ENCODE measurements around the gene GVQW3. TPM values are rescaled to one million over a fixed set of nuclear protein-coding genes. Genes with fewer than 3 reads are reported as not detected.
A peak's percentile ranks its signal among the peaks of the same experiment; 100 is the strongest.

GVQW3 gene
- polyA plus RNA-seq, 1 donor: 5.4 TPM

DNA sequence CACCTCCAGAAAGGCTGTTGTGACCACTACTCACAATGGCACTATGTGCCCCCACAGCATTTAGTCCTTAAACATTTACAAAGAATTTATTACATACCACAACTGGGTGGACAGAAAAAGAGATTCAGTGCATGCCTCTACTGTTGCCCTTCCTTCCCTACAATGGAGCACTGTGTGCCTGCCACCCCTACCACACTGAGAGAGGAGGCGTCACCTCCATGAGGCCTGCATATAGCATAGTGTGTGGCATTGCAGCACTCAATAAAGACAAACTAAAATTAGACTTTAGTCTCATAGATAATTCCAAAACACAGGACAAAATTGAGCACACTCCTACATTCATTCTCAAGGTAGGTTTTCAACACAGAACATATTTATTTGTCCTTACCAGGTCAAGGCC lies 26.0 kb upstream of the GVQW3 start:
- Histone ChIP-seq H3K9me3 (ENCODE audit: control insufficient read depth, low read depth, low read length) (no peaks in the 10 kb centered on the region), H3K4me3 (ENCODE audit: low read length) (no peak overlapping the region), H3K27ac (ENCODE audit: low read length) (no peak overlapping the region), H3K4me1 (ENCODE audit: control insufficient read depth, insufficient read depth, low read length) (no peaks in the 10 kb centered on the region), H3K36me3 (ENCODE audit: control insufficient read depth, insufficient read depth, low read length) (peaks cover 30% of the 10 kb centered on the region), H3K27me3 (ENCODE audit: control insufficient read depth, insufficient read depth, low read length) (no peaks in the 10 kb centered on the region)
- WGBS (ENCODE audit: insufficient coverage, low lambda C conversion rate): no CpG with 5 or more reads among the region's 1 CpG
- DNase-seq: no peak

GRCh38 chr11:76361374-76361773 lies 19.7 kb upstream of the GVQW3 start:
- DNase-seq: no peak
- H3K27me3 ChIP-seq (ENCODE audit: control insufficient read depth, insufficient read depth, low read length): no peaks in the 10 kb centered on the region
- H3K36me3 ChIP-seq (ENCODE audit: control insufficient read depth, insufficient read depth, low read length): peaks cover 8% of the 10 kb centered on the region
- no peak overlapping the region for H3K27ac ChIP-seq (ENCODE audit: low read length)
- H3K4me1 ChIP-seq (ENCODE audit: control insufficient read depth, insufficient read depth, low read length): no peaks in the 10 kb centered on the region
- H3K4me3 ChIP-seq (ENCODE audit: low read length): no peak overlapping the region
- no peaks in the 10 kb centered on the region for H3K9me3 ChIP-seq (ENCODE audit: control insufficient read depth, low read depth, low read length)

DNA sequence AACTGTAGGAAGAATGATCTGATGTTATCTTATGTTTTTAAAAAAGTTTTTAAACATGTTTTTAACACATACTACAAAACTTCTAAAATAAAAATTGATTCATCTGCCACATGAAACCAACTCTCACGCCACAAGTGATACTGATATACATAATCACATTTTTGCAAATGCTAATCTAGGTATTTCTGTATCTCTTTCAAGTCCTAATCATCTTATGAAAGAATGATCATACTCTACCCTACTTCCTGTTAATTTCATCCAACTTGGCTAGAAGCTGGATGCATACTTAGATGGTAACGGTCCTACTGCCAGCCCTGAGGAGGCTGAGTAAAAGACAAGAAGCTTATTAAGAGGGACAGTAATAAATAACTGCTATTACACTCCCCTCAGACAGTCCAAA lies 19.3 kb upstream of the GVQW3 start:
- Histone ChIP-seq H3K36me3 (ENCODE audit: control insufficient read depth, insufficient read depth, low read length) (peaks cover 7% of the 10 kb centered on the region), H3K9me3 (ENCODE audit: control insufficient read depth, low read depth, low read length) (no peaks in the 10 kb centered on the region), H3K27ac (ENCODE audit: low read length) (no peak overlapping the region), H3K4me3 (ENCODE audit: low read length) (no peak overlapping the region), H3K27me3 (ENCODE audit: control insufficient read depth, insufficient read depth, low read length) (no peaks in the 10 kb centered on the region), H3K4me1 (ENCODE audit: control insufficient read depth, insufficient read depth, low read length) (no peaks in the 10 kb centered on the region)
- WGBS (ENCODE audit: insufficient coverage, low lambda C conversion rate): no CpG with 5 or more reads among the region's 2 CpGs
- no peak for DNase-seq

DNA sequence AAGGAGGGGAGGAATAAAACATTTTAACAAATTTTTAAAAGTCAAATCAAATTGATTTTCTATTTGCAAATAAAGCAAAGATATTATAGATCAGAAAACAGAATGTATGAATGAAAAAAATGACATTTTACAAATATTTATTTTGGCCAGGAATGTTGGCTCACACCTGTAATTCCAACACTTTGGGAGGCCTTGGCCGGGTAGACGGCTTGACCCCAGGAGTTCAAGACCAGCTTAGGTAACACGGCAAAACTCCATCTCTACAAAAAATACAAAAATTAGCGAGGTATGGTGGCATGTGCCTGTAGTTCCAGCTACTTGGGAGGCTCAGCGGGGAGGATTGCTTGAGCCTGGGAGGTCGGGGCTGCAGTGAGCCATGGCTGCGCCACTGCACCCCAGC lies 18.4 kb upstream of the GVQW3 start:
- Histone ChIP-seq H3K4me3 (ENCODE audit: low read length) (no peak overlapping the region), H3K9me3 (ENCODE audit: control insufficient read depth, low read depth, low read length) (no peaks in the 10 kb centered on the region), H3K27ac (ENCODE audit: low read length) (no peak overlapping the region), H3K36me3 (ENCODE audit: control insufficient read depth, insufficient read depth, low read length) (peaks cover 7% of the 10 kb centered on the region), H3K4me1 (ENCODE audit: control insufficient read depth, insufficient read depth, low read length) (no peaks in the 10 kb centered on the region), H3K27me3 (ENCODE audit: control insufficient read depth, insufficient read depth, low read length) (no peaks in the 10 kb centered on the region)
- DNase-seq: no peak
- WGBS (ENCODE audit: insufficient coverage, low lambda C conversion rate): no CpG with 5 or more reads among the region's 7 CpGs

- no peaks in the 10 kb centered on the region for H3K27me3 ChIP-seq (ENCODE audit: control insufficient read depth, insufficient read depth, low read length)
- H3K9me3 ChIP-seq (ENCODE audit: control insufficient read depth, low read depth, low read length): no peaks in the 10 kb centered on the region
- H3K36me3 ChIP-seq (ENCODE audit: control insufficient read depth, insufficient read depth, low read length): peaks cover 2% of the 10 kb centered on the region
- H3K4me3 ChIP-seq (ENCODE audit: low read length): no peak overlapping the region
- no CpG with 5 or more reads among the region's 16 CpGs for WGBS (ENCODE audit: insufficient coverage, low lambda C conversion rate)
- H3K27ac ChIP-seq (ENCODE audit: low read length): no peak overlapping the region
- DNase-seq: no peak
- H3K4me1 ChIP-seq (ENCODE audit: control insufficient read depth, insufficient read depth, low read length): no peaks in the 10 kb centered on the region
Measured at GRCh38 chr11:76365038-76365679, 16.0 kb upstream of the GVQW3 start.

DNA sequence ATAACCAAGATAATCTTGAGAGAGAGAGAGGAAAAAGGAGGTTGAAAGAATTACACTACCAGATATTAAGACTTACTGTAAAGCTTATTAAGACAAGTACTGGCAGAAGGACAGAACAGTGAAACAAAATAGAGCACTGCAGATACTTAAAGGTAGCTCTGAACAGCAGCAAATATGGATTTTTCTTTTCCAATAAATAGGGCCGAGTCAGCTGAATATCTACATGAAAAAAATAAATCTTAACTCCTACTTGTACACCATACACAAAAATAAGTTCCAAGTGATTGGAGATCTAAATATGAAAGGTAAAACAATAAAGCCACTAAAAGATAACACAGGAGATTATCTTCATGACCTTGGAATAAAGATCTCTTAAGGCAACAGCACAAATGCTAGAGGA lies 12.6 kb upstream of the GVQW3 start:
- H3K4me3 ChIP-seq (ENCODE audit: low read length): no peak overlapping the region
- no peak for DNase-seq
- no peak overlapping the region for H3K27ac ChIP-seq (ENCODE audit: low read length)
- H3K27me3 ChIP-seq (ENCODE audit: control insufficient read depth, insufficient read depth, low read length): no peaks in the 10 kb centered on the region
- H3K36me3 ChIP-seq (ENCODE audit: control insufficient read depth, insufficient read depth, low read length): no peaks in the 10 kb centered on the region
- 40% methylated on average over 1 of the region's 1 CpG for WGBS (ENCODE audit: insufficient coverage, low lambda C conversion rate)
- peaks cover 4% of the 10 kb centered on the region for H3K4me1 ChIP-seq (ENCODE audit: control insufficient read depth, insufficient read depth, low read length)
- no peaks in the 10 kb centered on the region for H3K9me3 ChIP-seq (ENCODE audit: control insufficient read depth, low read depth, low read length)

GRCh38 chr11:76369406-76369805 lies 11.7 kb upstream of the GVQW3 start:
- H3K4me3 ChIP-seq (ENCODE audit: low read length): no peak overlapping the region
- H3K27me3 ChIP-seq (ENCODE audit: control insufficient read depth, insufficient read depth, low read length): no peaks in the 10 kb centered on the region
- no peaks in the 10 kb centered on the region for H3K9me3 ChIP-seq (ENCODE audit: control insufficient read depth, low read depth, low read length)
- H3K27ac ChIP-seq (ENCODE audit: low read length): no peak overlapping the region
- H3K36me3 ChIP-seq (ENCODE audit: control insufficient read depth, insufficient read depth, low read length): no peaks in the 10 kb centered on the region
- DNase-seq: no peak
- no CpG with 5 or more reads among the region's 6 CpGs for WGBS (ENCODE audit: insufficient coverage, low lambda C conversion rate)
- peaks cover 4% of the 10 kb centered on the region for H3K4me1 ChIP-seq (ENCODE audit: control insufficient read depth, insufficient read depth, low read length)

- Histone ChIP-seq H3K9me3 (ENCODE audit: control insufficient read depth, low read depth, low read length) (no peaks in the 10 kb centered on the region), H3K36me3 (ENCODE audit: control insufficient read depth, insufficient read depth, low read length) (no peaks in the 10 kb centered on the region), H3K4me1 (ENCODE audit: control insufficient read depth, insufficient read depth, low read length) (peaks cover 4% of the 10 kb centered on the region), H3K27me3 (ENCODE audit: control insufficient read depth, insufficient read depth, low read length) (no peaks in the 10 kb centered on the region), H3K27ac (ENCODE audit: low read length) (no peak overlapping the region), H3K4me3 (ENCODE audit: low read length) (no peak overlapping the region)
- WGBS (ENCODE audit: insufficient coverage, low lambda C conversion rate): no CpG with 5 or more reads among the region's 3 CpGs
- DNase-seq: peak in 1 of 2 donors; percentile 17
Measured at GRCh38 chr11:76371170-76371569, 10.0 kb upstream of the GVQW3 start.

DNA sequence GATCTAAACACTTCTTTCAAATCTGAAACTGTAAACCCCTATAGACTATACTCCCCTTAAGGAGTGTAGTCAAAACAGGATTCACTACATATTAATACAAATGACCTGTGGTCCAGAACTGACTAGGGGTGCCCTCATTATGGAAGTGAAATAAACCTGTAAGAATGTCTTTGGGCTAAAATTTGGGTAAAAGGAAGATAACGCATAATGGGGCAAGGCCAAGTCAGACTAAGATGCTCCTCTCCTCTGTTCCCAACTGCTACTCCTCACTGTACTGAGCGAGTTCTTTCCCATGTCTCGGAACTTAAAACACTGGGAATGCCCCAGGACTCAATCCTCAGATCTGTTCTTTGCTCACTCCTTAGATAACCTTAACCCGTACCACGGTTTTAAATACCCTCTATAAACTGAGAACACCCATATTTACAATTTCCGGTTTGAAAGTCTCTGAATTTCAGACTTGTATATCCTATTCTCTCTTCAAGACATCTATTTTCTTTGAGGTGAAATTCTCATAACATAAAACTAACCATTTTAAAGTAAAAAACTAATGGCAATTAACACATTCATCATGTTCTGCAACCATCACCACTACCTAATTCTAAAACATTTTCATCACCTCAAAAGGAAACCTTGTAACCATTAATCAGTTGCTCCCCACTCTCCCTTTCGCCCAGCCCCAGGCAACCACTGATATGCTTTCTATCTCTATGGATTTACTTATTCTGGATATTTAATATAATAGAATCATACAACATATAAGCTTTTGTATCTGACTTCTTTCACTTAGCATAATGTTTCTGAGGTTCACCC lies 4.2 kb upstream of the GVQW3 start:
- no peaks in the 10 kb centered on the region for H3K27me3 ChIP-seq (ENCODE audit: control insufficient read depth, insufficient read depth, low read length)
- no peak for DNase-seq
- 63% methylated on average over 4 of the region's 7 CpGs for WGBS (ENCODE audit: insufficient coverage, low lambda C conversion rate)
- no peak overlapping the region for H3K27ac ChIP-seq (ENCODE audit: low read length)
- no peaks in the 10 kb centered on the region for H3K36me3 ChIP-seq (ENCODE audit: control insufficient read depth, insufficient read depth, low read length)
- H3K4me1 ChIP-seq (ENCODE audit: control insufficient read depth, insufficient read depth, low read length): peaks cover 8% of the 10 kb centered on the region
- H3K9me3 ChIP-seq (ENCODE audit: control insufficient read depth, low read depth, low read length): no peaks in the 10 kb centered on the region
- no peak overlapping the region for H3K4me3 ChIP-seq (ENCODE audit: low read length)

- no CpG with 5 or more reads among the region's 6 CpGs for WGBS (ENCODE audit: insufficient coverage, low lambda C conversion rate)
- Histone ChIP-seq H3K9me3 (ENCODE audit: control insufficient read depth, low read depth, low read length) (no peaks in the 10 kb centered on the region), H3K27ac (ENCODE audit: low read length) (no peak overlapping the region), H3K4me3 (ENCODE audit: low read length) (peak overlapping the region; percentile 74), H3K4me1 (ENCODE audit: control insufficient read depth, insufficient read depth, low read length) (peaks cover 16% of the 10 kb centered on the region), H3K27me3 (ENCODE audit: control insufficient read depth, insufficient read depth, low read length) (no peaks in the 10 kb centered on the region), H3K36me3 (ENCODE audit: control insufficient read depth, insufficient read depth, low read length) (peaks cover 1% of the 10 kb centered on the region)
- no peak for DNase-seq
Measured at GRCh38 chr11:76379807-76380158, 1.3 kb upstream of the GVQW3 start.
